AG10803 (cell line): Measurements from ENCODE around the gene LAMA2.
A peak's percentile ranks its signal among the peaks of the same experiment; 100 is the strongest.

Experiments
- DNase-seq: peaks from one replicate; pipeline ENCODE4 v3.0.0; 2010; ENCODE audit warnings: low read depth
- H3K4me3 ChIP-seq: 2 replicates; pipeline ENCODE4 v1.5.1; 2011; ENCODE audit warnings: mild to moderate bottlenecking, low read length, control low read depth
- TF ChIP-seq, protein P1 (sequence below): conservative IDR thresholded peaks from 2 replicates; pipeline ENCODE4 v1.5.1; 2011; ENCODE audit warnings: mild to moderate bottlenecking, low read length, control low read depth, inconsistent platforms

The LAMA2 gene

DNA sequence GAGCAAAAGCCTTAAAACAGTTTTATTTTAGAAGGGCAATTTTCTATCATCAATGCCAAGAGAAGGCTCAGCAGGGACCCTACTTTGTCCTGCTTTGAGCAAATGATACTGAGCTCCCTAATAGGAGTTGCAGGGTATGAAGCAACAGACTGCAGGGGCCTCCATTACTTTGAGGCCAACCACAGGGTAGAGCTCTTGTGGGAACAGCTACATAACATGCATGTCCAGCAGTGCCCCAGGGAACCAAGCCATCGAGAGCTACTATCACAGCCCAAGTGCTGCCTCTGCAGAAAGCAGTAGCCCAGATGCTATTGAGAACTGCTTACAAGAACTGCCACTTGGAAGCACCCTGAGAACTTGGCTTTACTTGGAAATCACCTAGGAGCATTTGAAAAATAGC, 222.1 kb downstream of the LAMA2 start:
- peak; percentile 52 for DNase-seq
- H3K4me3 ChIP-seq = no peak overlapping the region
- TF ChIP-seq, protein P1, sequence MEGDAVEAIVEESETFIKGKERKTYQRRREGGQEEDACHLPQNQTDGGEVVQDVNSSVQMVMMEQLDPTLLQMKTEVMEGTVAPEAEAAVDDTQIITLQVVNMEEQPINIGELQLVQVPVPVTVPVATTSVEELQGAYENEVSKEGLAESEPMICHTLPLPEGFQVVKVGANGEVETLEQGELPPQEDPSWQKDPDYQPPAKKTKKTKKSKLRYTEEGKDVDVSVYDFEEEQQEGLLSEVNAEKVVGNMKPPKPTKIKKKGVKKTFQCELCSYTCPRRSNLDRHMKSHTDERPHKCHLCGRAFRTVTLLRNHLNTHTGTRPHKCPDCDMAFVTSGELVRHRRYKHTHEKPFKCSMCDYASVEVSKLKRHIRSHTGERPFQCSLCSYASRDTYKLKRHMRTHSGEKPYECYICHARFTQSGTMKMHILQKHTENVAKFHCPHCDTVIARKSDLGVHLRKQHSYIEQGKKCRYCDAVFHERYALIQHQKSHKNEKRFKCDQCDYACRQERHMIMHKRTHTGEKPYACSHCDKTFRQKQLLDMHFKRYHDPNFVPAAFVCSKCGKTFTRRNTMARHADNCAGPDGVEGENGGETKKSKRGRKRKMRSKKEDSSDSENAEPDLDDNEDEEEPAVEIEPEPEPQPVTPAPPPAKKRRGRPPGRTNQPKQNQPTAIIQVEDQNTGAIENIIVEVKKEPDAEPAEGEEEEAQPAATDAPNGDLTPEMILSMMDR = no peak

DNA sequence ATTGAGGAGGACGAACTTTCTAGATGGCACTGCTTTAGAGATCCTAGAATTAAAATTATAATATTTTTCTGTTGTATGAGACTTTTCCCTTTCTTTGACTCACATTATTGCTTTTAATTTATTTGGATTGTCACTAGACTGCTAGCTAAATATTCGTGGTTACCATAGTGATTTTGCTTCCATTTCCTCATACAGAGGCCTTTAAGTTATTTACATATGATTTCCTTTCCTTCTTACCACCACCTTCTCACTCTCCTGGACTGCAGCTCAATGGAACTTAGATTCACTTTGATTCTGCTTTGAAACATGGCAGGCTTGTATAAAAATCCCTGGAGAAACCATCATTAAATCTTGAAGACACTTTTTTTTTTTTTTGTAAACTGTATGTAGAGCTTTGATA, 222.9 kb downstream of the LAMA2 start:
- no peak overlapping the region for H3K4me3 ChIP-seq
- no peak for DNase-seq
- TF ChIP-seq, protein P1 = no peak

DNA sequence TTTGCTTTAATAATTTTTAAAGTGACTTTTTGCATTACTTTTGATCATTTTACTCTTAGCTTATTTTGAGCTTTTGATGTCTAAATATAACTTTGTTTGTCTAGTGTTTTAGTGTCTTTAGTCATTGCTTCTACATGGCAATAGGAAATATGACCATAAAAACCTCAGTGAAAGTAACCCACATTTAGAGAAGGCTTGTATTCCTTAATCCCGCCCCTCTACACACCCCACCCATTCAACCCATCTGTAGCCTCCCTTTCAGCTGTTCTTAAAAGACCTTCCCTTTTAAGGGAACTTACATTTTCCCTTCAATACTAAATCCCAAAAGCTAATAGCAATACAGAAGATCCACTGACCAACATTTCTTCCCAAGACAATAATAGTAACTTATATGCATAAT, 225.4 kb downstream of the LAMA2 start:
- DNase-seq = no peak
- TF ChIP-seq, protein P1 = no peak
- no peak overlapping the region for H3K4me3 ChIP-seq

DNA sequence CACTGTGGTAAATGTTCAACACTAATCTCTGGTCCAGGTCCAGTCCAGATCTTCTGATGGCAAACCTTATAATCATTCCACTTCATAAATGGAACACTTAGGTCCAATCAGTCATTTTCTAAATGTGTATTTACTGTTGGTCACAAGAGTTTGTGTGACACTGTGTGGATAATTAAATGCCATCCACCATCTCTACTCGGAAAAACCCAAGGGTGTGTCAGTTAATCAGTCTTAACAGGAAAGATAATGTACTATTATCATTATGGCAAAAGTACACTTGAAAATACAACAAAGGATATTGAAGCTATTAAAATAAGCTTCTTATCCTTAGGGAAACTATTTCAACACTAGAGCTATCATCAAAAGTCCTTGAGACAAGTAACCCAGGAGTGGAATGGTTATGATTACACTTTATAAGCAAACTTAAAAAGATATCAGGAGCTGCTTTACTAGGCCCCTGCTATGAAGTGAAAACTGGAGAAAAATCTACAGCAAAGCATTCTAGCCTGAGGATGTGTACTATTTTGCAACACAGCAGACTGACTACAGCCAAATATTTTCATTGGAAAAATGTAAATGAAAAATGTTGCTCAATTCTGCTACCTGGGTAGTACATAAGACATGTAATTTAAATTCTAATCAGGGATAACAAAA, 227.9 kb downstream of the LAMA2 start:
- TF ChIP-seq, protein P1 = no peak
- no peak overlapping the region for H3K4me3 ChIP-seq
- no peak for DNase-seq

DNA sequence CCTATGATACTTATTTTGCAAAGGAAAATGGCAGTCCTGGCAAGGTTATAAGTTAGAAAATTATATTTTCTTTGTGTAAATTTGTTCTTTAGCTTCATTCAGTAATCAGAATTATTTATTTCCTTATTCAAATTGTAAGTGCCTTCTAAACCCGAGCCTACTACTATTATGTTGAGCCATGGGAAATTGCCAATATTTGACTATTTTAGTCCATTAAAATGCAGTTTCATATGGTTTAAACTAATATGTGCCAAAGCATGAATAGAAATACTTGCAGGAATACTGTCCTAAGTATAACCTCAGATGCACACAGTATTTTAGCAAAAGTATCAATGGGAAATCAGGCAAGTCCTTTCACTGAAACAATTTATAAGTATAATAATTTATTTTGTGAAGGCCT, 228.4 kb downstream of the LAMA2 start:
- no peak overlapping the region for H3K4me3 ChIP-seq
- DNase-seq = no peak
- TF ChIP-seq, protein P1 = no peak

DNA sequence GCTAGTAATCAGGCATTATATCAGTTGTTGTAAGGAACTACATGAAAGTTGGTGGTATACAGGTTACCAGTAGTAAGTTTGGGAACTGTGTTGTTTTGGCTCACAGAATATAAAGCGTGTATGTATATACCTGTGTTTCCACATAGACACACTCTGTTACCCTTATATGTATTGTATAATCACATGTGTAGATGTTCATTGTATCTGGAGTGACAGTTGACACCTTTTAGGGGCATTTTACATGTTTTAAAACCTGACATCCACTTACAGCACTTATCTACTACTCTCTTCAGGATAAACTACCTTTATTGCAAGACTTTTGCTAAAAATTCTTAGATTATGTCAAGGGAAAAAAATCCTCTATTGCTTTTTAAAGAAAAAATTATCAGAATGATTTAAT, 228.9 kb downstream of the LAMA2 start:
- DNase-seq = no peak
- H3K4me3 ChIP-seq = no peak overlapping the region
- TF ChIP-seq, protein P1 = no peak

DNA sequence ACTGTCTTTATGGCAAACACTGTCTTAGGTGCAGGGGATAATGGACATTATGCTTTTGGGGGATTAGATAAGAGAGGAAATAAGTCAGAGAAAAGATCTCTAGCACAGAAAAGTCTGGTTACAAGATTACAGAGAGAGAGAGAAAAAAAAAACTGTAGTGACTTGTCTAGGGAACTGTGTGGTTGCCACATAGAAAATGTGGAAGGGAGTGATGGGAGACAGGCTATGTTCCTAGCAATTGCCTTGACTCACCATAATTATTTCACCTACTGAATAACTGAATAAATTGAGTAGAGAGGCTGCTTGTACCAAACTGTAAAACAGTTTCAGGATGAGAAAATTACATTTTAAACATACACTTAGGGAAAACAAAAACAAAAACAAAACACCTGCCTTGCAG, 229.7 kb downstream of the LAMA2 start:
- H3K4me3 ChIP-seq = no peak overlapping the region
- TF ChIP-seq, protein P1 = no peak
- no peak for DNase-seq
